Kasumi-1 (cell line): Measurements from ENCODE around the gene DDX4.

Experiments
- DNase-seq, 2 experiments: peaks; one replicate each; lab custom pipeline; 2025; lab: John Stamatoyannopoulos, UW

DDX4 gene

GRCh38 chr5:55821731-55822512, 84.1 kb downstream of the DDX4 start:
- no peak for DNase-seq

GRCh38 chr5:55823151-55823796, 85.4 kb downstream of the DDX4 start:
- no peak for DNase-seq

GRCh38 chr5:55829956-55830355, 92.1 kb downstream of the DDX4 start:
- no peak for DNase-seq

GRCh38 chr5:55832446-55832845, 94.6 kb downstream of the DDX4 start:
- DNase-seq, result no peak

GRCh38 chr5:55836191-55836590, 98.3 kb downstream of the DDX4 start:
- DNase-seq, result no peak

GRCh38 chr5:55841976-55842375, 104.1 kb downstream of the DDX4 start:
- no peak for DNase-seq

- DNase-seq, result no peak
Observed at GRCh38 chr5:55847837-55848236, 110.0 kb downstream of the DDX4 start.

- DNase-seq, result no peak
Observed at GRCh38 chr5:55848783-55849182, 110.9 kb downstream of the DDX4 start.

- DNase-seq, result no peak
Observed at GRCh38 chr5:55850839-55851674, 113.2 kb downstream of the DDX4 start, which contains the start of gene IL31RA. Gene IL31RA (plus strand): TSS chr5:55851357. CDS start chr5:55851571, 214 bp downstream.

- DNase-seq, result no peak
Observed at GRCh38 chr5:55851675-55851979, 113.8 kb downstream of the DDX4 start.

GRCh38 chr5:55852503-55852902, 114.6 kb downstream of the DDX4 start:
- no peak for DNase-seq

GRCh38 chr5:55853041-55853670, 115.3 kb downstream of the DDX4 start:
- no peak for DNase-seq

GRCh38 chr5:55853818-55854217, 116.0 kb downstream of the DDX4 start:
- DNase-seq, result no peak

GRCh38 chr5:55855509-55855908, 117.6 kb downstream of the DDX4 start:
- peak; percentile 69 to 71 for DNase-seq

- peak; percentile 87 to 88 for DNase-seq
Observed at GRCh38 chr5:55856516-55857246, 118.8 kb downstream of the DDX4 start.

- no peak for DNase-seq
Observed at GRCh38 chr5:55857247-55857640, 119.4 kb downstream of the DDX4 start.

- no peak for DNase-seq
Observed at GRCh38 chr5:55858104-55858503, 120.2 kb downstream of the DDX4 start.

GRCh38 chr5:55860288-55860687, 122.4 kb downstream of the DDX4 start:
- no peak for DNase-seq

GRCh38 chr5:55860709-55861108, 122.8 kb downstream of the DDX4 start:
- DNase-seq, result no peak

GRCh38 chr5:55864606-55865541, 127.0 kb downstream of the DDX4 start:
- DNase-seq, result peak; percentile 24 to 42
